Renal pelvis (tissue), 4 donors: Measurements from ENCODE around the gene EIF4E2. TPM values are rescaled to one million over a fixed set of nuclear protein-coding genes. Genes with fewer than 3 reads are reported as not detected.
A peak's percentile ranks its signal among the peaks of the same experiment; 100 is the strongest.

Experiments
- DNase-seq: peaks from one replicate; pipeline ENCODE4 v3.0.0-alpha.2; 2013
- polyA plus RNA-seq, 3 donors: library from polyadenylated mRNA; unstranded; fragments of 120-200 nt; gene quantifications; one replicate each; pipeline ENCODE4 v1.2.1, GENCODE V29; 2013; ENCODE audit not compliant: insufficient read length in 3 of 3

Gene EIF4E2
- polyA plus RNA-seq, 3 donors, result 113 to 124 (median 113) TPM

- DNase-seq, result no peak
Measured at GRCh38 chr2:232533944-232534710, 16.4 kb upstream of the EIF4E2 start.

GRCh38 chr2:232534940-232535651, 15.4 kb upstream of the EIF4E2 start:
- no peak for DNase-seq

GRCh38 chr2:232535761-232536530, 14.5 kb upstream of the EIF4E2 start:
- DNase-seq, result no peak

GRCh38 chr2:232537079-232537478, 13.4 kb upstream of the EIF4E2 start:
- DNase-seq, result no peak

GRCh38 chr2:232537499-232537898, 13.0 kb upstream of the EIF4E2 start:
- DNase-seq, result no peak

GRCh38 chr2:232538671-232539070, 11.8 kb upstream of the EIF4E2 start:
- no peak for DNase-seq

GRCh38 chr2:232539298-232540231, 10.9 kb upstream of the EIF4E2 start, which contains the start of gene CHRNG:
Gene CHRNG, plus strand, starts transcription at chr2:232539692. Its CDS starts 56 bp downstream, at chr2:232539748.
- DNase-seq, result peak; percentile 30

GRCh38 chr2:232540441-232541041, 9.9 kb upstream of the EIF4E2 start:
- DNase-seq, result no peak

- DNase-seq, result no peak
Measured at GRCh38 chr2:232541195-232541960, 9.1 kb upstream of the EIF4E2 start.

GRCh38 chr2:232541961-232542714, 8.4 kb upstream of the EIF4E2 start:
- DNase-seq, result no peak

GRCh38 chr2:232542715-232543467, 7.6 kb upstream of the EIF4E2 start:
- no peak for DNase-seq

GRCh38 chr2:232543491-232543890, 7.0 kb upstream of the EIF4E2 start:
- no peak for DNase-seq

- no peak for DNase-seq
Measured at GRCh38 chr2:232543928-232544631, 6.4 kb upstream of the EIF4E2 start.

GRCh38 chr2:232544674-232545073, 5.8 kb upstream of the EIF4E2 start:
- DNase-seq, result no peak

GRCh38 chr2:232545511-232546375, 4.7 kb upstream of the EIF4E2 start:
- no peak for DNase-seq

GRCh38 chr2:232547991-232548390, 2.5 kb upstream of the EIF4E2 start:
- no peak for DNase-seq
